Bronchial epithelial cell (primary cell): ENCODE results near the gene MYO3B. TPM values are rescaled to one million over a fixed set of nuclear protein-coding genes. Genes with fewer than 3 reads are reported as not detected.

ENCODE experiments used
- DNase-seq: peaks from one replicate; pipeline ENCODE4 v3.0.0-alpha.2; 2010; ENCODE audit warnings: low read depth
- FAIRE-seq: peaks from 2 replicates; lab custom pipeline; 2011; peaks lifted over from hg19 to GRCh38; lab: Jason Lieb, UNC
- H3K27me3 ChIP-seq: 2 replicates; pipeline ENCODE4 v1.5.1; 2011; ENCODE audit warnings: low read length; ENCODE audit not compliant: control insufficient read depth, insufficient read depth
- H3K36me3 ChIP-seq: 2 replicates; pipeline ENCODE4 v1.5.1; 2011; ENCODE audit warnings: low read length; ENCODE audit not compliant: control insufficient read depth, insufficient read depth
- H3K4me3 ChIP-seq: 2 replicates; pipeline ENCODE4 v1.5.1; 2011; ENCODE audit warnings: mild to moderate bottlenecking, low read depth, low read length, control low read depth
- CTCF ChIP-seq: IDR thresholded peaks from 2 replicates; pipeline ENCODE4 v1.5.1; 2011; ENCODE audit warnings: mild to moderate bottlenecking, moderate library complexity, low read length, control low read depth, inconsistent platforms; ENCODE audit not compliant: insufficient read depth, severe bottlenecking
- total RNA-seq: library from RNA; depleted of rRNA; stranded (reverse); fragments of >200 nt; gene quantifications from 2 replicates; pipeline ENCODE4 v1.2.1, GENCODE V29; 2014

Gene MYO3B
- total RNA-seq, 1 donor from 2014 or later, result under 0.01 TPM

GRCh38 chr2:170577356-170577755 lies 399.4 kb downstream of the MYO3B start:
- no peak for FAIRE-seq
- no peak overlapping the region for H3K4me3 ChIP-seq
- H3K27me3 ChIP-seq, result peaks cover 2% of the 10 kb centered on the region
- TF ChIP-seq CTCF, result no peak
- no peak for DNase-seq
- no peaks in the 10 kb centered on the region for H3K36me3 ChIP-seq

- no peak for TF ChIP-seq CTCF
- FAIRE-seq, result no peak
- H3K27me3 ChIP-seq, result peaks cover 2% of the 10 kb centered on the region
- DNase-seq, result no peak
- H3K4me3 ChIP-seq, result no peak overlapping the region
- H3K36me3 ChIP-seq, result no peaks in the 10 kb centered on the region
Observed at GRCh38 chr2:170578606-170579005, 400.7 kb downstream of the MYO3B start.

GRCh38 chr2:170579511-170579910 lies 401.6 kb downstream of the MYO3B start:
- FAIRE-seq (no peak), DNase-seq (no peak)
- H3K36me3 ChIP-seq, result no peaks in the 10 kb centered on the region
- H3K27me3 ChIP-seq, result peaks cover 2% of the 10 kb centered on the region
- no peak overlapping the region for H3K4me3 ChIP-seq
- TF ChIP-seq CTCF, result no peak

GRCh38 chr2:170582313-170582712 lies 404.4 kb downstream of the MYO3B start:
- no peak for FAIRE-seq

GRCh38 chr2:170582751-170583463 lies 405.0 kb downstream of the MYO3B start:
- Histone ChIP-seq H3K36me3 (no peaks in the 10 kb centered on the region), H3K27me3 (no peaks in the 10 kb centered on the region), H3K4me3 (no peak overlapping the region)
- FAIRE-seq (no peak), DNase-seq (no peak)
- no peak for TF ChIP-seq CTCF

More at GRCh38 chr2:170582313-170582712, 404.4 kb downstream of the MYO3B start:
- no peak for TF ChIP-seq CTCF
- Histone ChIP-seq H3K27me3 (no peaks in the 10 kb centered on the region), H3K36me3 (no peaks in the 10 kb centered on the region), H3K4me3 (no peak overlapping the region)
- no peak for DNase-seq

GRCh38 chr2:170585067-170585466 lies 407.1 kb downstream of the MYO3B start:
- Histone ChIP-seq H3K27me3 (no peaks in the 10 kb centered on the region), H3K4me3 (no peak overlapping the region), H3K36me3 (no peaks in the 10 kb centered on the region)
- DNase-seq (peak; percentile 93), FAIRE-seq (no peak)
- no peak for TF ChIP-seq CTCF
